Activated CD8-positive, alpha-beta T cell treated with anti-CD3 and anti-CD28 coated beads for 36 hours (primary cell): Measurements from ENCODE around the gene TMEM127. TPM values are rescaled to one million over a fixed set of nuclear protein-coding genes. Genes with fewer than 3 reads are reported as not detected.
"Not testable (repeated sequence)": the region's sequence is repeated elsewhere in the genome, so short reads cannot be mapped to it uniquely, and the experiment has no call there.

Source experiments
- ATAC-seq: fragments of 200-7000 bp; cut with Tn5 transposase; one replicate; pipeline ENCODE4 v1.10.0; 2021; ENCODE audit warnings: mild to moderate bottlenecking, moderate library complexity
- CTCF ChIA-PET: fragments of 350-600 bp; sonication (Branson Sonifier 250); formaldehyde crosslinking; loops from one replicate; lab custom pipeline; 2021; ENCODE audit warnings: antibody characterized with exemption; lab: Charles Lee
- POLR2A ChIA-PET: fragments of 350-600 bp; sonication (Branson Sonifier 250); formaldehyde crosslinking; loops from one replicate; lab custom pipeline; 2021; ENCODE audit warnings: antibody characterized with exemption; lab: Charles Lee
- DNase-seq: peaks from one replicate; pipeline ENCODE4 v3.0.0-alpha.2; 2020
- H3K27ac Mint-ChIP-seq: one replicate; pipeline ENCODE4 v1.8.0; 2021; ENCODE audit warnings: mild to moderate bottlenecking, mixed read lengths
- H3K27me3 Mint-ChIP-seq: one replicate; pipeline ENCODE4 v1.8.0; 2021; ENCODE audit warnings: mixed read lengths
- H3K36me3 Mint-ChIP-seq: one replicate; pipeline ENCODE4 v1.8.0; 2021; ENCODE audit warnings: low read depth, mixed read lengths
- H3K4me1 Mint-ChIP-seq: one replicate; pipeline ENCODE4 v1.8.0; 2021; ENCODE audit warnings: low read depth, mixed read lengths
- H3K4me3 Mint-ChIP-seq: one replicate; pipeline ENCODE4 v1.8.0; 2021; ENCODE audit warnings: mild to moderate bottlenecking, moderate library complexity, mixed read lengths
- H3K9me3 Mint-ChIP-seq: one replicate; pipeline ENCODE4 v1.8.0; 2021; ENCODE audit warnings: mixed read lengths
- CTCF ChIP-seq: fragments of 200-600 bp; IDR thresholded peaks from one replicate; pipeline ENCODE4 v1.8.0; 2022; ENCODE audit warnings: antibody characterized with exemption, mild to moderate bottlenecking
- intact Hi-C: fragments of 100-400 bp; cut with micrococcal nuclease; formaldehyde crosslinking; loops from one replicate; pipeline ENCODE4 v1.10.0; 2022
- total RNA-seq, 2 experiments: library from RNA; stranded (reverse); gene quantifications; one replicate each; pipeline ENCODE4 v1.2.3, GENCODE V29; 2021

TMEM127 gene
- total RNA-seq, 2 experiments from 2014 or later = 13.1 to 15.0 TPM

- no peak for TF ChIP-seq CTCF
- peaks cover 14% of the 10 kb centered on the region for H3K4me1 Mint-ChIP-seq
- H3K4me3 Mint-ChIP-seq = no peak overlapping the region
- no peak overlapping the region for H3K27ac Mint-ChIP-seq
- H3K9me3 Mint-ChIP-seq = no peaks in the 10 kb centered on the region
- intact Hi-C loops = no loop called here
- ChIA-PET CTCF (interaction anchor here (0.7 kb wide), 1 partner anchor 9 kb away, joined by 3 read pairs; no protein-coding TSS in a partner anchor), POLR2A (interaction anchor here (1.0 to 1.4 kb wide), 2 partner anchors 13 to 28 kb away, joined by 3 to 4 read pairs; partner anchors contain the start of gene ITPRIPL1)
- H3K27me3 Mint-ChIP-seq = no peaks in the 10 kb centered on the region
- H3K36me3 Mint-ChIP-seq = peaks cover 74% of the 10 kb centered on the region
- no peak for ATAC-seq
- DNase-seq = no peak
Measured at GRCh38 chr2:96296925-96297324, 31.1 kb upstream of the TMEM127 start.

- DNase-seq, H3K27me3 Mint-ChIP-seq, H3K27ac Mint-ChIP-seq, H3K4me3 Mint-ChIP-seq, H3K9me3 Mint-ChIP-seq, ATAC-seq, H3K4me1 Mint-ChIP-seq, intact Hi-C loops: not testable (repeated sequence)
- ChIA-PET POLR2A (interaction anchor here (1.0 to 2.2 kb wide), 4 partner anchors 9 to 62 kb away, joined by 3 to 6 read pairs (median 6); no protein-coding TSS in a partner anchor), CTCF (interaction anchor here (1.5 kb wide), 1 partner anchor 39 kb away, joined by 4 read pairs; no protein-coding TSS in a partner anchor)
- H3K36me3 Mint-ChIP-seq = peaks cover 84% of the 10 kb centered on the region
Measured at GRCh38 chr2:96294271-96294670, 28.5 kb upstream of the TMEM127 start.

GRCh38 chr2:96291751-96292150, 26.0 kb upstream of the TMEM127 start:
- H3K27ac Mint-ChIP-seq = no peak overlapping the region
- POLR2A ChIA-PET = interaction anchor here (1.5 to 2.7 kb wide), 3 partner anchors 10 to 13 kb away, joined by 5 to 15 read pairs (median 7); partner anchors contain the start of gene SNRNP200
- intact Hi-C loops = no loop called here
- H3K27me3 Mint-ChIP-seq = no peaks in the 10 kb centered on the region
- no peak for ATAC-seq
- no peaks in the 10 kb centered on the region for H3K9me3 Mint-ChIP-seq
- H3K36me3 Mint-ChIP-seq = peaks cover 85% of the 10 kb centered on the region
- no peak overlapping the region for H3K4me3 Mint-ChIP-seq
- no peak for DNase-seq
- CTCF ChIA-PET = no interaction called here
- H3K4me1 Mint-ChIP-seq = no peaks in the 10 kb centered on the region
- TF ChIP-seq CTCF = no peak

GRCh38 chr2:96287273-96287856, 21.6 kb upstream of the TMEM127 start:
- no peak for TF ChIP-seq CTCF
- H3K27me3 Mint-ChIP-seq = no peaks in the 10 kb centered on the region
- DNase-seq = no peak
- H3K4me3 Mint-ChIP-seq = no peak overlapping the region
- H3K9me3 Mint-ChIP-seq = no peaks in the 10 kb centered on the region
- CTCF ChIA-PET = no interaction called here
- POLR2A ChIA-PET = interaction anchor here (1.4 kb wide), 1 partner anchor 10 kb away, joined by 4 read pairs; no protein-coding TSS in a partner anchor
- intact Hi-C loops = no loop called here
- H3K4me1 Mint-ChIP-seq = no peaks in the 10 kb centered on the region
- H3K27ac Mint-ChIP-seq = peak overlapping the region; percentile 14
- ATAC-seq = no peak
- H3K36me3 Mint-ChIP-seq = peaks cover 78% of the 10 kb centered on the region

- ChIA-PET CTCF (interaction anchor here (1.1 kb wide), 1 partner anchor 163 kb away, joined by 3 read pairs; no protein-coding TSS in a partner anchor), POLR2A (interaction anchor here (0.8 to 1.2 kb wide), 2 partner anchors 11 to 16 kb away, joined by 3 to 4 read pairs; no protein-coding TSS in a partner anchor)
- Mint-ChIP-seq H3K27me3 (no peaks in the 10 kb centered on the region), H3K4me3 (no peak overlapping the region), H3K36me3 (peaks cover 66% of the 10 kb centered on the region), H3K27ac (no peak overlapping the region), H3K9me3 (no peaks in the 10 kb centered on the region), H3K4me1 (peaks cover 5% of the 10 kb centered on the region)
- no peak for DNase-seq
- intact Hi-C loops = no loop called here
- no peak for TF ChIP-seq CTCF
- ATAC-seq = no peak
Measured at GRCh38 chr2:96276787-96277499, 11.1 kb upstream of the TMEM127 start.
